HepG2 (cell line): ENCODE measurements around the gene MLLT11. TPM values are rescaled to one million over a fixed set of nuclear protein-coding genes. Genes with fewer than 3 reads are reported as not detected.
A peak's percentile ranks its signal among the peaks of the same experiment; 100 is the strongest.

Experiments used
- ATAC-seq: fragments of 200-7000 bp; cut with Tn5 transposase; 3 replicates; pipeline ENCODE4 v1.9.1; 2020; ENCODE audit warnings: mild to moderate bottlenecking, moderate library complexity
- BruUV-seq: library from RNA; stranded (reverse); fragments of 400-500 nt; replicated peaks from 2 replicates; lab custom pipeline; 2021; lab: Mats Ljungman, UMichigan
- CTCF ChIA-PET: fragments of 300-600 bp; formaldehyde crosslinking; extraction: SDS; loops from one replicate; lab custom pipeline; 2021; ENCODE audit warnings: low total read pairs, inconsistent platforms, low intra/inter-chr PET ratio; lab: Yijun Ruan, JAX
- POLR2A ChIA-PET: fragments of 350-600 bp; sonication (Branson Sonifier 250); formaldehyde crosslinking; loops from one replicate; lab custom pipeline; 2020; ENCODE audit warnings: antibody characterized with exemption, inconsistent platforms; lab: Yijun Ruan, JAX
- DNase-seq: peaks from one replicate; pipeline ENCODE4 v3.0.0-alpha.2; 2015; ENCODE audit warnings: low spot score
- FAIRE-seq: peaks from 3 replicates; lab custom pipeline; 2011; peaks lifted over from hg19 to GRCh38; lab: Jason Lieb, UNC
- H2AFZ ChIP-seq: one replicate; pipeline ENCODE4 v1.6.1; 2011; ENCODE audit warnings: low read length, inconsistent platforms
- H3K27ac ChIP-seq: fragments of 300-600 bp; 3 replicates; pipeline ENCODE4 v1.8.0; 2011; ENCODE audit warnings: mixed run types, mild to moderate bottlenecking, mixed read lengths, low read length, inconsistent platforms; ENCODE audit not compliant: insufficient read depth; ENCODE audit errors: extremely low read length
- H3K27me3 ChIP-seq, 2 experiments: fragments of 200-600 bp in 1 of 2; 2 replicates in 1 of 2; 3 replicates in 1 of 2; pipeline versions ENCODE4 v1.6.0 to v1.8.0; 2011; ENCODE audit warnings: low read length in 2 of 2, mild to moderate bottlenecking in 2 of 2, moderate library complexity in 2 of 2, inconsistent platforms in 1 of 2; ENCODE audit not compliant: insufficient read depth in 2 of 2, control insufficient read depth in 1 of 2
- H3K36me3 ChIP-seq, 2 experiments: fragments of 200-600 bp in 1 of 2; replicated peaks in 1 of 2; 2 replicates in 1 of 2; 3 replicates in 1 of 2; pipeline versions ENCODE4 v1.5.1 to v1.8.0; 2011; ENCODE audit warnings: low read length in 2 of 2, inconsistent platforms in 1 of 2; ENCODE audit not compliant: insufficient read depth in 2 of 2, control insufficient read depth in 1 of 2
- H3K4me1 ChIP-seq: 2 replicates; pipeline ENCODE4 v1.5.1; 2012; ENCODE audit warnings: low read length, inconsistent platforms; ENCODE audit not compliant: insufficient read depth
- H3K4me2 ChIP-seq: 2 replicates; pipeline ENCODE4 v1.6.0; 2011; ENCODE audit warnings: low read depth, low read length, inconsistent platforms
- H3K4me3 ChIP-seq, 3 experiments: fragments of 200-600 bp in 1 of 3; sonication (generic), shearing (Covaris generic) in 1 of 3; replicated peaks in 1 of 3; 2 replicates each; pipeline ENCODE4 v1.5.1; 2011 to 2016; ENCODE audit warnings: low read length in 3 of 3, inconsistent platforms in 2 of 3, low read depth in 2 of 3, mild to moderate bottlenecking in 2 of 3, control low read depth in 1 of 3, mixed read lengths in 1 of 3; ENCODE audit not compliant: insufficient read depth in 1 of 3
- H3K79me2 ChIP-seq: one replicate; pipeline ENCODE4 v1.6.1; 2011; ENCODE audit warnings: low read length, inconsistent platforms; ENCODE audit not compliant: insufficient read depth
- H3K9ac ChIP-seq: 2 replicates; pipeline ENCODE4 v1.6.0; 2011; ENCODE audit warnings: mild to moderate bottlenecking, low read depth, low read length, inconsistent platforms; ENCODE audit not compliant: insufficient read depth
- H3K9me3 ChIP-seq: 2 replicates; pipeline ENCODE4 v1.5.1; 2012; ENCODE audit warnings: mild to moderate bottlenecking, low read length
- H4K20me1 ChIP-seq: 2 replicates; pipeline ENCODE4 v1.6.0; 2011; ENCODE audit warnings: inconsistent platforms, mild to moderate bottlenecking, low read length, moderate library complexity; ENCODE audit not compliant: insufficient read depth
- CREB1 ChIP-seq, 2 experiments: fragments of 450-650 bp in 1 of 2; IDR thresholded peaks; 2 replicates each; pipeline ENCODE4 v1.6.1; 2016 to 2017; ENCODE audit warnings: control low read depth in 1 of 2, mild to moderate bottlenecking in 1 of 2, missing compliant biosample characterization in 1 of 2, missing genetic modification characterization in 1 of 2
- HNF4G ChIP-seq, 2 experiments: sonication (generic) in 1 of 2; formaldehyde crosslinking in 1 of 2; IDR thresholded peaks; 2 replicates each; pipeline versions ENCODE4 v1.4.0 to v1.6.1; 2011 to 2020; ENCODE audit warnings: borderline replicate concordance in 2 of 2, low read depth in 2 of 2, mild to moderate bottlenecking in 2 of 2, low read length in 1 of 2, missing genetic modification reagents in 1 of 2, moderate library complexity in 1 of 2
- HOXA9 ChIP-seq: sonication (generic); formaldehyde crosslinking; IDR thresholded peaks from 2 replicates; pipeline ENCODE4 v1.8.1; 2022; ENCODE audit warnings: missing genetic modification reagents, mild to moderate bottlenecking, moderate library complexity, borderline replicate concordance
- SMARCC2 ChIP-seq: fragments of 450-650 bp; IDR thresholded peaks from 2 replicates; pipeline ENCODE4 v1.6.1; 2017; ENCODE audit warnings: antibody characterized with exemption, mild to moderate bottlenecking
- TGIF2 ChIP-seq: IDR thresholded peaks from 2 replicates; pipeline ENCODE4 v1.6.1; 2016; ENCODE audit warnings: control low read depth, missing compliant biosample characterization
- ZNF574 ChIP-seq: sonication (generic); formaldehyde crosslinking; IDR thresholded peaks from 2 replicates; pipeline ENCODE4 v1.4.0; 2020; ENCODE audit warnings: missing genetic modification reagents
- ZNF614 ChIP-seq: IDR thresholded peaks from 2 replicates; pipeline ENCODE4 v1.6.1; 2018; ENCODE audit warnings: missing biosample characterization, missing genetic modification reagents, inconsistent platforms, borderline replicate concordance
- ZNF790 ChIP-seq: sonication (generic); formaldehyde crosslinking; IDR thresholded peaks from 2 replicates; pipeline ENCODE4 v1.8.0; 2022; ENCODE audit warnings: missing genetic modification reagents, mild to moderate bottlenecking, borderline replicate concordance
- ZSCAN29 ChIP-seq: sonication (generic); formaldehyde crosslinking; conservative IDR thresholded peaks from 2 replicates; pipeline ENCODE4 v1.4.0; 2020; ENCODE audit warnings: mild to moderate bottlenecking, missing genetic modification reagents
- WGBS: methylation state at CpG from one replicate; pipeline ENCODE4 v1.1.6; 2017; ENCODE audit warnings: low lambda C conversion rate; 5-methylcytosine and 5-hydroxymethylcytosine counted together
- in situ Hi-C: cut with HindIII; loops from 2 replicates; pipeline ENCODE4 v1.10.0; 2017; ENCODE audit warnings: low pct_unique_long_range_greater_than_20kb; ENCODE audit not compliant: extremely low pct_ligation_motif_present
- intact Hi-C: fragments of 100-400 bp; cut with micrococcal nuclease; formaldehyde crosslinking; loops from one replicate; pipeline ENCODE4 v1.10.0; 2022; ENCODE audit not compliant: unreplicated experiment
- polyA plus RNA-seq, 8 experiments: library from polyadenylated mRNA; depleted of rRNA in 3 of 8; stranded (reverse) in 7 of 8; unstranded in 1 of 8; fragments of >200 nt; fragmentation: Illumina TruSeq in 4 of 8; extraction: Trizol in 4 of 8; gene quantifications; 2 replicates each; pipeline versions ENCODE4 v1.2.1 to v1.2.3, GENCODE V29; 2011 to 2016; ENCODE audit warnings: low read depth in 4 of 8, missing spikeins in 1 of 8, mixed read lengths in 1 of 8; ENCODE audit not compliant: insufficient read depth in 1 of 8
- total RNA-seq, 5 experiments: library from RNA; depleted of rRNA; stranded (reverse); fragments of >200 nt; fragmentation: Illumina TruSeq; extraction: Trizol; gene quantifications; 2 replicates each; pipeline ENCODE4 v1.2.3, GENCODE V29; 2016; ENCODE audit warnings: low read depth in 1 of 5

Gene MLLT11
- total and polyA plus RNA-seq, 2 of the 13 experiments (the other 11 are each of a cell fraction or from before 2014, with no cell fraction given) = 0.21 to 0.22 TPM

DNA sequence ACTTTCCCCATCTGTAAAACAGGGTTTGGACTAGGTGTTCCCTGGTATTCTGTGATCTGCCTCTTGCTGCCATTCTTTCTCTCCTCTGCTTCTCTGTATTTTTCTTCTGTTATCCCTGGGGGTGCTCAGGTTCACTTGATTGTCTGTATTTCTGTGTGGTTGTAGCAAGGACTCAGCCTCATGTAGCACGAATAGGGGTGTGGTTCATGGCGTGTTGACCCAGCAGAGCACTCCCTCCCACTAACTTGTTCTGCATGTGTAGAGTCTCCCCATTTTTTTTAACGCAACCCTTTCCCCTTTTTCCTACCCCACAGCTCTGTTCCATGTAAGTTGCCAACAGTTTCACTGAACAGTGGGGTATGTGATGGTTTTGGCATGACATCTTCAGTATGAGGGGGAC lies 25.0 kb upstream of the MLLT11 start:
- Histone ChIP-seq H4K20me1 (no peaks in the 10 kb centered on the region), H3K4me3 (no peak overlapping the region), H3K27ac (no peak overlapping the region), H3K79me2 (no peaks in the 10 kb centered on the region), H3K27me3 (no peaks in the 10 kb centered on the region), H3K36me3 (peaks cover 5 to 27% of the 10 kb centered on the region in 2 experiments; a peak in 3 of 5 replicates), H3K4me1 (no peaks in the 10 kb centered on the region), H2AFZ (no peak overlapping the region), H3K9me3 (no peaks in the 10 kb centered on the region), H3K9ac (no peak overlapping the region), H3K4me2 (no peak overlapping the region)
- no peak for FAIRE-seq
- intact Hi-C loops (no loop called here), in situ Hi-C loops (no loop called here)
- TF ChIP-seq ZNF574 (CRISPR knock-in tag) (no peak), HOXA9 (CRISPR knock-in tag) (no peak), SMARCC2 (no peak), ZSCAN29 (no peak), ZNF790 (CRISPR knock-in tag) (no peak), CREB1 (IDR thresholded peaks at IDR 0.05) (no peak), CREB1 (CRISPR knock-in tag; IDR thresholded peaks at IDR 0.05) (no peak), TGIF2 (CRISPR knock-in tag) (no peak), HNF4G (IDR thresholded peaks at IDR 0.05; ENCODE audit: borderline replicate concordance, low read depth, low read length) (no peak), HNF4G (CRISPR knock-in tag; IDR thresholded peaks at IDR 0.05; ENCODE audit: borderline replicate concordance, low read depth) (no peak), ZNF614 (CRISPR knock-in tag) (no peak)
- ChIA-PET POLR2A (no interaction called here), CTCF (no interaction called here)
- no peak for ATAC-seq
- DNase-seq = no peak
- 85% methylated on average over 3 of the region's 3 CpGs for WGBS
- BruUV-seq = TSS peak; percentile 37
